Measurements from ENCODE around the gene CCL3. TPM values are rescaled to one million over a fixed set of nuclear protein-coding genes. Genes with fewer than 3 reads are reported as not detected.
"Not testable (repeated sequence)": the region's sequence is repeated elsewhere in the genome, so short reads cannot be mapped to it uniquely, and the experiment has no call there.

The CCL3 gene
- total RNA-seq, 2 donors from 2014 or later: 7.3 to 42.9 TPM

GRCh38 chr17:36128411-36128978, 38.6 kb upstream of the CCL3 start:
- Histone ChIP-seq H3K36me3 (no peaks in the 10 kb centered on the region), H3K4me3 (no peak overlapping the region), H3K27ac (no peak overlapping the region), H3K27me3 (replicated peaks; ENCODE audit: insufficient read depth) (no peaks in the 10 kb centered on the region), H3K9me3 (peaks cover 9% of the 10 kb centered on the region), H3K4me1 (ENCODE audit: control insufficient read depth in 1 of 2, low read depth in 2 of 2) (no peaks in the 10 kb centered on the region)
- DNase-seq (ENCODE audit: low spot score) (no peak), ATAC-seq (ENCODE audit: insufficient number of reproducible peaks, low FRiP score, low read depth) (no peak)
- no peak for TF ChIP-seq CTCF (IDR thresholded peaks at IDR 0.05)

GRCh38 chr17:36127911-36128310, 38.0 kb upstream of the CCL3 start:
- ATAC-seq (ENCODE audit: insufficient number of reproducible peaks, low FRiP score, low read depth): no peak

GRCh38 chr17:36127199-36127893, 37.4 kb upstream of the CCL3 start:
- H3K9me3 ChIP-seq: peaks cover 9% of the 10 kb centered on the region
- ATAC-seq (ENCODE audit: insufficient number of reproducible peaks, low FRiP score, low read depth) (no peak), DNase-seq (ENCODE audit: low spot score) (no peak)
- H3K4me3 ChIP-seq: no peak overlapping the region
- no peaks in the 10 kb centered on the region for H3K36me3 ChIP-seq
- no peak for TF ChIP-seq CTCF (IDR thresholded peaks at IDR 0.05)
- no peak overlapping the region for H3K27ac ChIP-seq
- no peaks in the 10 kb centered on the region for H3K27me3 ChIP-seq (replicated peaks; ENCODE audit: insufficient read depth)
- H3K4me1 ChIP-seq (ENCODE audit: control insufficient read depth in 1 of 2, low read depth in 2 of 2): no peaks in the 10 kb centered on the region

More at GRCh38 chr17:36127911-36128310, 38.0 kb upstream of the CCL3 start:
- Histone ChIP-seq H3K27ac (no peak overlapping the region), H3K36me3 (no peaks in the 10 kb centered on the region), H3K27me3 (replicated peaks; ENCODE audit: insufficient read depth) (no peaks in the 10 kb centered on the region), H3K9me3 (peaks cover 9% of the 10 kb centered on the region), H3K4me1 (ENCODE audit: control insufficient read depth in 1 of 2, low read depth in 2 of 2) (no peaks in the 10 kb centered on the region), H3K4me3 (no peak overlapping the region)
- TF ChIP-seq CTCF (IDR thresholded peaks at IDR 0.05): no peak
- no peak for DNase-seq (ENCODE audit: low spot score)

GRCh38 chr17:36124879-36125824, 35.2 kb upstream of the CCL3 start:
- Histone ChIP-seq H3K27me3 (replicated peaks; ENCODE audit: insufficient read depth) (no peaks in the 10 kb centered on the region), H3K4me1 (ENCODE audit: control insufficient read depth in 1 of 2, low read depth in 2 of 2) (no peaks in the 10 kb centered on the region), H3K9me3 (peaks cover 9% of the 10 kb centered on the region), H3K36me3 (no peaks in the 10 kb centered on the region), H3K27ac (no peak overlapping the region), H3K4me3 (no peak overlapping the region)
- ATAC-seq (ENCODE audit: insufficient number of reproducible peaks, low FRiP score, low read depth) (no peak), DNase-seq (ENCODE audit: low spot score) (no peak)
- no peak for TF ChIP-seq CTCF (IDR thresholded peaks at IDR 0.05)

- Histone ChIP-seq H3K27me3 (replicated peaks; ENCODE audit: insufficient read depth) (no peaks in the 10 kb centered on the region), H3K9me3 (peaks cover 9% of the 10 kb centered on the region), H3K4me1 (ENCODE audit: control insufficient read depth in 1 of 2, low read depth in 2 of 2) (no peaks in the 10 kb centered on the region), H3K27ac (no peak overlapping the region), H3K36me3 (no peaks in the 10 kb centered on the region), H3K4me3 (no peak overlapping the region)
- DNase-seq (ENCODE audit: low spot score) (no peak), ATAC-seq (ENCODE audit: insufficient number of reproducible peaks, low FRiP score, low read depth) (no peak)
- TF ChIP-seq CTCF (IDR thresholded peaks at IDR 0.05): no peak
These were observed 33.5 kb upstream of the CCL3 start for GRCh38 chr17:36123431-36123830.

- ATAC-seq (ENCODE audit: insufficient number of reproducible peaks, low FRiP score, low read depth); H3K9me3 ChIP-seq; H3K27me3 ChIP-seq (replicated peaks; ENCODE audit: insufficient read depth); H3K4me3 ChIP-seq; H3K4me1 ChIP-seq (ENCODE audit: control insufficient read depth in 1 of 2, low read depth in 2 of 2); DNase-seq (ENCODE audit: low spot score); H3K27ac ChIP-seq; H3K36me3 ChIP-seq: not testable (repeated sequence)
These were observed 31.2 kb upstream of the CCL3 start for GRCh38 chr17:36121099-36121498.

All from thoracic aorta (tissue), 2 donors.